Transverse colon (tissue), 4 donors: ENCODE measurements around the gene AKT1S1.

ENCODE experiments used
- POLR2A ChIP-seq: fragments of 450-650 bp; IDR thresholded peaks from one replicate; pipeline ENCODE4 v1.6.1; 2016; ENCODE audit warnings: antibody characterized with exemption, mild to moderate bottlenecking, moderate library complexity
- POLR2AphosphoS5 ChIP-seq, 3 donors: sonication (generic); formaldehyde crosslinking; IDR thresholded peaks; one replicate each; pipeline ENCODE4 v1.6.1; 2016; ENCODE audit warnings: antibody characterized with exemption in 3 of 3
- TF ChIP-seq, protein P1 (sequence below), 5 experiments: fragments of 200-600 bp in 3 of 5; fragments of 450-650 bp in 2 of 5; sonication (generic) in 3 of 5; IDR thresholded peaks; 1 replicate in 2 of 5; 2 replicates in 3 of 5; pipeline ENCODE4 v1.5.1; 2016 to 2017; ENCODE audit warnings: antibody characterized with exemption in 5 of 5, inconsistent platforms in 3 of 5, mild to moderate bottlenecking in 2 of 5, moderate library complexity in 1 of 5

GRCh38 chr19:49859682-49860335, 17.3 kb downstream of the AKT1S1 start:
- TF ChIP-seq, protein P1, sequence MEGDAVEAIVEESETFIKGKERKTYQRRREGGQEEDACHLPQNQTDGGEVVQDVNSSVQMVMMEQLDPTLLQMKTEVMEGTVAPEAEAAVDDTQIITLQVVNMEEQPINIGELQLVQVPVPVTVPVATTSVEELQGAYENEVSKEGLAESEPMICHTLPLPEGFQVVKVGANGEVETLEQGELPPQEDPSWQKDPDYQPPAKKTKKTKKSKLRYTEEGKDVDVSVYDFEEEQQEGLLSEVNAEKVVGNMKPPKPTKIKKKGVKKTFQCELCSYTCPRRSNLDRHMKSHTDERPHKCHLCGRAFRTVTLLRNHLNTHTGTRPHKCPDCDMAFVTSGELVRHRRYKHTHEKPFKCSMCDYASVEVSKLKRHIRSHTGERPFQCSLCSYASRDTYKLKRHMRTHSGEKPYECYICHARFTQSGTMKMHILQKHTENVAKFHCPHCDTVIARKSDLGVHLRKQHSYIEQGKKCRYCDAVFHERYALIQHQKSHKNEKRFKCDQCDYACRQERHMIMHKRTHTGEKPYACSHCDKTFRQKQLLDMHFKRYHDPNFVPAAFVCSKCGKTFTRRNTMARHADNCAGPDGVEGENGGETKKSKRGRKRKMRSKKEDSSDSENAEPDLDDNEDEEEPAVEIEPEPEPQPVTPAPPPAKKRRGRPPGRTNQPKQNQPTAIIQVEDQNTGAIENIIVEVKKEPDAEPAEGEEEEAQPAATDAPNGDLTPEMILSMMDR (IDR thresholded peaks at IDR 0.05), result no peak
- TF ChIP-seq POLR2A (no peak), POLR2AphosphoS5 (IDR thresholded peaks at IDR 0.05) (no peak)
